HG02840 (cell line): ENCODE results near the gene ZNF576.
A peak's percentile ranks its signal among the peaks of the same experiment; 100 is the strongest.
"Not testable (repeated sequence)": the region's sequence is repeated elsewhere in the genome, so short reads cannot be mapped to it uniquely, and the experiment has no call there.

Experiments
- ATAC-seq: cut with Tn5 transposase; IDR thresholded peaks from one replicate; pipeline ENCODE4 v1.9.1; 2021; ENCODE audit warnings: mild to moderate bottlenecking, moderate library complexity, moderate number of reproducible peaks; ENCODE audit not compliant: unreplicated experiment, low FRiP score

Gene ZNF576, protein sequence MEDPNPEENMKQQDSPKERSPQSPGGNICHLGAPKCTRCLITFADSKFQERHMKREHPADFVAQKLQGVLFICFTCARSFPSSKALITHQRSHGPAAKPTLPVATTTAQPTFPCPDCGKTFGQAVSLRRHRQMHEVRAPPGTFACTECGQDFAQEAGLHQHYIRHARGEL

DNA sequence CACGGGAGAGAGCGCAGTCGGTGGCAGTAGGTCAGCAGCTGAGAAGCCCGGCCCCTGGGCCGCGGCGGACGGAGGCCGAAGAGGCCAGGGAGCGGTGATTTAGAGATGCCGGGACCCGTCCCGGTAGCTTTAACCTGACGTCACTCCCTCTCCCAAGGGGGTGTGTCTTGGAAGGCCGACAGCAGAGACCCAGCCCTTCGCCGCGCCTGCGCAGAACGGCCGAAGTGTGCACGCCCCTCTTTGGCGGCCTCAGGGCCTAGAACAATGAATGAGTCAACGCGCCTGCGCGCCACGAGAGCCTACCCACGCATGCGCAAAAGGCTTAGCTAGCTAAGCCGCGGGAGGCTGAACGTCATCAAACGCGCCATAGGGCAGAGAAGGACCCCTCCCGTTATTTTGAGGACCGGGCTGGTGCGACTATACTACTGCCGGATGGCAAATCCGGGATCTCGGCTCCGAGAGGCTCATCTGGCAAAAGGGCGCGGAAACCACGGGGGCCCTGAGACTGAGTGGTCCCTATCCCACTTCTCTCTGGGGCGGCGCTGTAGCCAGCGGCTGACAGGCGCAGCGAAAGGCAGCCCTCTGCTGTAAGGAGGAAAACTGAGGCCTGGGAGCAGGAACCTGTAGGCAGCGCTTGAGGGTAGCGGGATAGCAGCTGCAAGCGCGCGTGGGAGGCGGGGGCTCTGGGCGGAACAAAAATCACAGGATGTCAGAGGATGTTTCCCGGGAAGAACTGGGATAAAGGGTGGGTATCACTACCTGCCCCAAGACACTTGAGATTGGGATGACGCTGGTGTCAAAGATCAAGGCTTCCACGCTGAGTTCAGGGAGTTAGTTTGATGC is at the start of gene ZNF576, which contains the start of gene IRGQ:
ZNF576 (plus strand) TSS at position 597 of the 843 bp plus-strand sequence. CDS start 514 bp downstream, outside the sequence.
IRGQ (minus strand) TSS at position 136 of the 843 bp plus-strand sequence. CDS start 796 bp downstream, outside the sequence.
- peak; percentile 83 for ATAC-seq

DNA sequence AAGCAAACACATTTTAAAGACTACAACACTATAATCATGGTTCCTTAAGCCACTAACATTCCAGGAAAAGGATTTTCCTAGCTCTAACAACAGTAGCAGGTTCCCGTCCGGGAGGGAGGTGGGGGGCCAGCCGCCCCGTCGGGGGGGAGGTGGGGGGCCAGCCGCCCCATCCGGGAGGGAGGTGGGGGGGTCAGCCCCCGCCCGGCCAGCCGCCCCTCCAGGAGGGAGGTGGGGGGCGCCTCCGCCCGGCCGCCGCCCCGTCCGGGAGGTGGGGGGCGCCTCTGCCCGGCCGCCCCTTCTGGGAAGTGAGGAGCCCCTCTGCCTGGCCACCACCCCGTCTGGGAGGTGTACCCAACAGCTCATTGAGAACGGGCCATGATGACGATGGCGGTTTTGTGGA is 48.5 kb upstream of the ZNF576 start:
- ATAC-seq: not testable (repeated sequence)

DNA sequence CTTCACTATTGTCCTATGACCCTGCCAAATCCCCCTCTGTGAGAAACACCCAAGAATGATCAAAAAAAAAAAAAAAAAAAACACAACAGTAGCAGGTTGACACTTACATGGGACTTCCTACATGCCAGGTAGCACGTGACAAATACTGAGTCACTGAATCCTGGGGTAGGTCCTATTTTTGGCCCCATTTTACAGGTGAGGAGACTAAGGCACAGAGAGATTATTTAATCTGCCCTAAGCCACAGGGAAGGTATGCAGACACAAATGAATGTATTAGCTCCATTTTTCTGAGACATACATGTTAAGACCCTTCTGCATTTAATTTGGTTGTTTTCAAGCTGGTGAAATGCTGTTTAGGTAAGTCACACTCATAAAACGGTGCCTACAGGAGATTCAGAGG is 47.7 kb upstream of the ZNF576 start:
- no peak for ATAC-seq

DNA sequence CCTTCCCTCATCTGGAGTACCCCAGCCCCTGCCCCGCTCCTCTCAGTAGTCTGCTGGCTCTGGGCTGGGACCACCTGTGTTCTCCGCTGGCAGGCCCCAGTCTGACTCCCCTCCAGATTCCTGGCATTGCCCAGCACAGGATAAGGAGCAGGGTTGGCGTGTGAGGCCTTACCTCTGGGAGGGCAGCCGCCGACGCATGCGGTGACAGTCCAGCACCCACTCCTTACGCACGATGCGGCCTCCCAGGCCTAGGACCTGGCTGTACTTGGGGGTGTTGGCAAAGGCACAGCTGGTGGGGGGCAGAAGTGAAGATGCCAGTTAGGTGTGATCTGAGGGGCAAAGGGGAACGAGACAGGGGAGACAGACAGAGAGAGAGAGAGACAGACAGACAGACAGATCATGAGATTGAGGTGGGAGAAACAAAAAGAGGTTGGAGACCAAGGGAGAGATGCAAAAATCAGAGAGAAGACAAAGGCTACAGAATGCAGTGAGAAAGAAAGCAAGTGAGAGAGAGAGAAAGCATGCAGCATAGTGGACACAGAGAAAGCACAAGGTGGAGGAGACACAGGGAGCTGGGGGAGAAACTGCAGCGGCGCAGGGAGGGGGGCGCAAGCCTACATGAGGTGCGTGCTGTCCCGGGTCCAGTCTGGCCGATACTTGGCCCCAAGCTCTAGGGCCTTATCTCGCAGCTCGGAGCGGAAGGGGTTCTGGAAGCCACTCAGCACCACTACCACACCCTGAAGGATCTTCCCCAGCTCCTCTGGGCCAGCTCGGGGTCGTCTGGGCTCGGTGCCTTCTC is 44.8 kb upstream of the ZNF576 start:
- ATAC-seq: no peak

DNA sequence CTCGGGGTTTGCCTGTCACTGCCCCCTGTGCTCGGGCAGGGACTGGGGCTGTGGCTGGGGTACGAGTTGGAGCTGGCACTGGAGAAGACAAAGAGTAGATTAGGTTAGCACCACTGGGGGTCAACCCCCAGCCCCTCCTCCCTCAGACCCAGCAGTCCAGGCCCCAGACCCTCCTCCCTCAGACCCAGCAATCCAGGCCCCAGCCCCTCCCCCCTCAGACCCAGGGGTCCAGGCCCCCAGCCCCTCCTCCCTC is 44.3 kb upstream of the ZNF576 start:
- ATAC-seq: no peak

DNA sequence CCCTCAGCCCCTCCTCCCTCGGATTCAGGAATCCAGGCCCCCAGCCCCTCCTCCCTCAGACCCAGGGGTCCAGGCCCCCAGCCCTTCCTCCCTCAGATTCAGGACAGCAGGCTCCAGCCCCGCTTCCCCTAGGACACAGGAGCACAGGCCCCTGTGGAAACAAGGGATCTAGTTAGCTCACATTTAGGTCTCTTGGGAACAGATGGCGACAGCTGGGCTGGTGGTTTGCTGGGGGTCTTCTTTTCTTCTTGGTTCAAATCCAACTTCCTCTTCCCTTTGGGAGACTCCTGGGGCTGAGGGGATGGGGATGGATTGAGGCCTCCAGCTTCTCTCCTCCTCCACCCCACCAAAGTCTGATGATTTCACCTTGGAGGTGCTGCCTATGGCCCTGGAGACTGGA is 43.8 kb upstream of the ZNF576 start:
- no peak for ATAC-seq

DNA sequence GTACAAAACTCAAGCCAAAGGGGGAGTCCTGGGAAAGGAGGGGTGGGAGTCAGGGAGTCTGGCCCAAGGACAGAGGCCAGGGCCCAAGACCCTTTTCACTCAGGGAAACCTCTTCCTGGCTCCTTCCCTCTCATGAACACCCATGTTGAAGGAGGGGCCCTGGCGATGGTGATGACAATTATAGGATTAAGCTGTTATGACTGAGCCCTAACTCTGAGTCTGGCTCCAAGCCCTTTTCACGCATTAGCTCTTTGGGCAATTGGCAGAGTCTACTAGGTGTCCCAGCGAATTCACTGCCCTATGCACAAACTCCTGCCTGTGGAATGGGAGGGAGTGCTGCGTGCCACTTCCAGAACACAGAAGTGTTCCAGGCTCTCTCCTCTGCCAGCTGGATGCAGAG is 42.7 kb upstream of the ZNF576 start:
- ATAC-seq: no peak

DNA sequence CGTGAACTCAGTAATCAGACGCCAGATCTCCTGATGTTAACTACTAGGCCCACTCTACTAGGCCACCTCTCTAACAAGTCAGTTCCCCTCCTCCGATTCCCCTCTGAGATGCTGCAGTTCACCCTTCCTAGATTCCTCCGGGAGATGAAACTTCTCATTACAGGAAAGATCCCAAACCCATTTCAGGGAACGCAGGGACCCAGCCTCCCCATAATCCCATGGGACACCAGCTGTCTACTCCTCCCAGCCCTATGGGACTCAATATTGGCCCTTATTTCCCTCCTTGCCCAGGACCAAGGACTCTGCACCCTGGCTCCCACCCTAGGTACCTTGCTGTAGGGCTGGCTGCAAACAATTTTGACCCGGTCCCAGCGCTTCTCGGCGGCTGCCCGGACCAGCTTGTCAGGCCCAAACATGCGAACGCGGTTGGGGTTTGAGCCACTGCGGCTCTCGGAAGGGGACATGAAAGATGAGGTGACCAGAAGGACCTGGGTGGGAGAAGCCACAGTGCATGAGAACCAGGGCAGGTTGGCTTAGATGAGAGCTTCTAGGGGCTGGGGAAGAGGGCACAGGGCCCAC is 42.0 kb upstream of the ZNF576 start:
- ATAC-seq: no peak

DNA sequence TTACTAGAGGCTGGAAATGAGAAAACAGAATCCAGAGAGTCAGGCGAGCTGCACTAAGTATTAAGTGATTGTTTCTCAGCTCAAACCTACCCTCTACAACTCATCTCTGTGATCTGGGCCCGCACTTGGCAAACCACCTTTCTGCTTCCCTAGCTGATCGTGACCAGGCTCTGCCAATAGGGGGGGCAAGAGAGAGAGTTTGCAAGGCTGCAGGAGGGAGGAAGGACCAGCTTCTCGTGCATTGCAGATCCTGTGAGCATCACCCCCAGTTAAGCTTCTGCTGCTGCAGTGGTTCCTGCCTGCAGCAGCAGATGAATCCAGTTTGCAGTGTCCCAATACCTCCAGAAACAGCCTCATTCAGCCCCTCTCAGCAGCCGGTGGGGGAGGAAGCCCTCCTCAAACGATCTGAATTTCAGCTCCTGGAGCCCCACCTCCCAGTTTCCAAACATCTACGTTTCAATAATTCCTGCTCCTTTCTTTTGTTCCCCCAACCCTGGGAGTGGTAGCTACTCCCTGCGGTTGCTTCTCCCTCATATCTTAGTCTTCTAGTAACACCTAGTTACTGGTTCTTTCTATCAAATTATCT is 41.1 kb upstream of the ZNF576 start:
- ATAC-seq: no peak

DNA sequence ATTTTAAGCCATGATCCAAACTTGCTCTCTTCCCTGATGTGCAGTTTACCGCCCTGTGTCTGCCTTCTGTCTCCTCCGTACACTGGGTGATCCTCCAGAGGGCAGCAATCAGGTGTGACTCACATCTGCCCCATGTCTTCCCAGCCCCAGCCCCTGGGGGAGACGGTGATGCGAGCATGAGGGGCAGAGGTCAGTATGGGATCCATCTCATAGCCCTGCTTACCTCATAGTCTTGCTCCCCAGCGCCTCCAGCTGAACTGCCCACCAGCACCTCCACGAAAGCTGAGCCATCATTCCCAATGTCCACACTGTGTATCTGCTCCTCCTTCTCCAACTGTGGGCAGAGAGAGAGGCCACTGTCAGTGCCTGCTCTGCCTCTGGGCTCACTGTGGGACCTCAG is 35.7 kb upstream of the ZNF576 start:
- ATAC-seq: no peak

DNA sequence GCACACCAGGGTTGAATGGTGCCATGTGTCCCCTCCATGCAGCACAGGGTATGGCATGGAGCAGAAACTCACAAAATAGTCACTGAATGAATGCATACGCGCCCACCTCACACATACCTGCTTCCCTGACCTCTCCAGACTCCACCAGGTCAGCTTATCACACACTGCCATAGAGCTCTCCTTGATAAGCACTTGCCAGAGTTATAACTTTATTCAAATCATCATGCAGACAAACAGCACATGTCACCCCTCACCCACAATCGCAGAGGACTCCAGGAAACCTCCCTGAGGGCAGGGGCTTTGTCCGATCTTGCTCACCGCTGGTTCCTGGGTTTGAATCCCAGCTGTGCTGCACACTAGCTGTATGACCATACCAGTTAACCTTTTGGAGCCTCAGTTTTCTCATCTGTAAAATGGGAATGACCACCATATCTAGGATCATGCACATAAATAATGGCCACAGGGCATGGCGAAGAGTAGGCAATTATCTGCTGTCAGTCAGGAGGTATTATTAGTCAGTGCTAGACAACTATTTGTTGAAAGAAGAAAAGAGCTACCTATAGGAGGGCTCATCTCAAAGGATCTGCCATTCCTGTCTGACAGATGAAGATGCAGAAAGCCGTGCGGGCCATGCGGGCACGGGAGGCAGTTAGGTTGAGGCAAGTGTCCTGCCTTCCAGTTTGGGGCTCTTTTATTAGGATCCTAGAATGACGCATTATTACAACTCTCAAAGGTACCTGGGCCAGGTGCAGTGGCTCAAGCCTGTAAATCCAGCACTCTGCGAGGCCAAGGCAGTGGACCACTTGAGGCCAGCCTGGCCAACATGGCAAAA is 35.0 kb upstream of the ZNF576 start:
- no peak for ATAC-seq

DNA sequence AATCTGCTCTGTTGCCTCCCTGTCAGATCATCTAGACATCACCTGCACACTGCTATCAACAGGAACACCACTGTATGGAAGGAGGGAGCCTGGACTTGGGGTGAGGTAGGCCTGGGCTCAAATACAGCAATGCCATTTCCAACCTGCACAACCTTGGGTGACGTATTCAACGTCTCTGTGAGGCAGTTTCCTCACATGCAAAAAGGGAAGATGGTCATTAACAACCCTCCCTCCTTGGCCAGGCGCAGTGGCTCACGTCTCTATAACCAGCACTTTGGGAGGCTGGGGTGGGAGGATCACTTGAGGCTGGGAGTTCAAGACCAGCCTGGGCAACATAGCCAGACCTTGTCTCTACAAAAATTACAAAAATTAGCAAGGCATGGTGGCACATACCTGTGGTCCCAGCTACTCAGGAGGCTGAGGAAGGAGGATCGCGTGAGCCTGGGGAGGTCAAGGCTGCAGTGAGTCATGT is 34.1 kb upstream of the ZNF576 start:
- ATAC-seq: no peak

DNA sequence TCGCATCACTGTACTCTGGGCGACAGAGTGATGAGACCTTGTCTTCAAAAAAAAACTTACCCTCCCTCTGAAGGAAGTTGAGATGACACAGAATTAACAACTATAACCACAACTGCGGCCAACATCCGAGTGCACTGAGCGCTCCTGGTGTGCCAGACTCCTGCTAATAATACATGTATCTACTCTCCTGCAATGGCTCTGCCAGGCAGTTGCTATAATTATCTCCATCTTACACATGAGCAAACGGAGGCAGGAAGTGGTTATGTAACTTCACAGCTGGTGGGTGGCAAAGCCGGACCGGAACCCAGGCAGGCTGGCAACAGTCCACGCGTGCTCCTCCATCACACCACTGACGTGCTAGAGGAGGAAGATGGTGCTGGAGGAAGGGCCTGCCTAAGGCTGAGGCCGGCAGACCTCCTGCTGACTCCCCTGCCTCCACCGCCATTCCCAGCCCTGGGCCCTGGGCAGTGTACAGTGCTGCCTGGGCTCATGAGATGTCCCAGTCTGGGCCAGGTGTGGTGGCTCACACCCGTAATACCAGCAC is 33.6 kb upstream of the ZNF576 start:
- no peak for ATAC-seq

DNA sequence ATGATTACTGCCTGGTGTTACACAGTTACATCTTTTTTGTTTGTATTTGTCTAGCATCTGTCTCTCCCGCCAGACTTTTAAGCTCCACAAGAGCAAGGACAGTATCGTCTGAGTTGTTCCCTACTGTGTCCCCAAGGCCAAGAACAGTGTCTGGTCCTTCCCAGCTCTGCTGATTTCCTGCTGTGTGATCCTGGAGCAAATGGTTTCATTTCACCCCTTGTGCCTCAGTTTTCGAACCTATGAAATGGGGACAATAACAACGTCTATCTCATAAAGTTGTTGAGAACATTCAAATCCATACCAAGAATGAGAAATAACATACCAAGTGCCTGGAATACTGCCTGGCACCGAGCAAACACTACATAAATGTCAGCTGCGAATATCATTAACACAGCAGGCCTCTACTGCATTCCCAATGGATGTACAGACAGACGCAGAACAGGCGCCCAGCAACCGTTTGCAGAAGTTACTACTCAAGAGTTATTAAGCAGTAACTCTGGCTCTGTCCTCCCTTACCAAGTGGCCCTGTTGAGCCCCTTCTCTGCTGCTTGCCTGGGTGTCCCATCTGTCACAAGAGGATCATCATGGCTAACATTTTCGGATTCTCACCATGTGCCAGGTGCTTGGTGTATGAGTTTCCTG is 32.5 kb upstream of the ZNF576 start:
- no peak for ATAC-seq

DNA sequence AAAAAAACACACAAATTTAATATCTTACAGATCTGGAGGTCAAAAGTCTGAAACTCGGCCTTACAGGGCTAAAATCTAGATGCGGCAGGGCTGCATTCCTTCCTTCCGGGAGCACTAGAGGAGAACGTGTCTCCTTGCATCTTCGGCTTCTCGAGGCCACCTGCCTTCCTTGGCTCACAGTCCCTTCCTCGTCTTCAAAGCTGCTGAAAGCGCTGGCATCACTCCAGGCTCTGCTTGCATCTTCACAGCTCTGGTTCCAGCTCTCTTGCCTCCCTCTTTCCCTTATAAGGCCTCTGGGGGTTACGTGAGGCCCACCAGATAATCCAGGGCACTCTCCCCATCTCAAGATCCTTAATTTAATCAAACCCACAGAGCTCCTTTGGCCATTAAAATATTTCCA is 31.6 kb upstream of the ZNF576 start:
- no peak for ATAC-seq

DNA sequence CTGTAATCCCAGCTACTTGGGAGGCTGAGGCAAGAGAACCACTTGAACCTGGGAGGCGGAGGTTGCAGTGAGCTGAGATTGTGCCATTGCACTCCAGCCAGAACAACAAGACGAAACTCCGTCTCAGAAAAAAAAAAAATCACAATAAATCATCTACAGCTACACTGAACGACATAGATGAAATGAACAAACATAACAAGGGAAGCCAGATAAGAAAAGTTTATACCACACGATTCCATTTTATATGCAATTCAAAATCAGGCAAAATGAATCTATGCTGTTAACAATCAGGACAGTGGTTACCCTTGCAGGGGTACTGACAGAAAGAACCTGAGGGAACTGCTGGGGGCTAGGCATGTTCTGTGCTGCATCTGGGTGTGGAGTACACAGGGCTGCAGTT is 26.7 kb upstream of the ZNF576 start:
- no peak for ATAC-seq

DNA sequence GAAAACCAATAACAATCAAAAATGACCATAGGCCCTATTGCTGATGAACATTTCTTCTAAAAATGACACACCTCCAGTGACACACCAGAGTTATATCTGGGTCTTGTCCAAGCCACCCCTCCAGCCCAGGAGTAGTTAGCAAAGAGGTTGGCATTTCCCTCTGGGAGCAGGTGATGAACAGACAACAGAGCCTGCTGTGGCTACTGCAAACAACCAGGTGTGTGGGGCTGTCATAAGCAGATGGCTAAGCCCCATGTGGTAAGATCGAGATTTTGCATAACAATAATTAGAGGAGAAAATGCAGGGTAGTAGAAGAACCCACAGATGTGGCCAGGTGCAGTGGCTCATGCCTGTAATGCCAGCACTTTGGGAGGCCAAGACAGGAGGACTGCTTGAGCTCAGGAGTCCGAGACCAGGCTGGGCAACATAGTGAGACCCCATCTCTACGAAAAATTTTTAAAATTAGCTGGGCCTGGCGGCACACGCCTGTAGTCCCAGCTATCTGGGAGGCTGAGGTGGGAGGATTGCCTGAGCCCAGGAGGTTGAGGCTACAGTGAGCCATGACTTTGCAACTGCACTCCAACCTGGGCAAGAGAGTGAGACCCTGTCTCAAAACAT is 26.1 kb upstream of the ZNF576 start:
- ATAC-seq: no peak

DNA sequence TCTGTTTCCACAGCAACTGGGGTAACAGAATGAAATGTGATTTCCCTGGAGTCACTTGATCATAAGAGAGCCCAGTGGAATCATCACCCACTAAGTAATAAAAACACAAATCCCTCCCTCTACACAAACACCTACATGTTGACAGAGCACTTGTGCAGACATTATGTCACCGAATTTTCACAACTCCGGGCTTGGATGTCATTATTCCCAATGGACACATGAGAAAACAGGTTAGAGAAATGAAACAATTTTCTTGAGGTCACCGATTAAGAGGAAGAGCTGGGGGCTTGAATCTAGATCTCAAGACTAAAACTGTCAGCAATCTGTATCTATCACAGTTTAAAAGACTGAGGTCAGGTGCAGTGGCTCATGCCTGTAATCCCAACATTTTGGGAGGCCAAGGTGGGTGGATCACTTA is 24.2 kb upstream of the ZNF576 start:
- no peak for ATAC-seq
